GM19452 (cell line): Measurements from ENCODE around the gene LGALS3.

ENCODE experiments used
- ATAC-seq: cut with Tn5 transposase; IDR thresholded peaks from one replicate; pipeline ENCODE4 v1.9.1; 2021; ENCODE audit not compliant: unreplicated experiment

Gene LGALS3

GRCh38 chr14:55114720-55115119, 14.3 kb upstream of the LGALS3 start:
- ATAC-seq, result no peak

GRCh38 chr14:55115460-55115859, 13.6 kb upstream of the LGALS3 start:
- ATAC-seq, result no peak

- ATAC-seq, result no peak
These were observed 13.2 kb upstream of the LGALS3 start for GRCh38 chr14:55115861-55116245.

- ATAC-seq, result no peak
These were observed 12.6 kb upstream of the LGALS3 start for GRCh38 chr14:55116246-55117030.

- no peak for ATAC-seq
These were observed 11.1 kb upstream of the LGALS3 start for GRCh38 chr14:55117803-55118441.

GRCh38 chr14:55118761-55119160, 10.3 kb upstream of the LGALS3 start:
- no peak for ATAC-seq

- ATAC-seq, result no peak
These were observed 8.2 kb upstream of the LGALS3 start for GRCh38 chr14:55120571-55121495.

- no peak for ATAC-seq
These were observed 7.2 kb upstream of the LGALS3 start for GRCh38 chr14:55121628-55122439.

- no peak for ATAC-seq
These were observed 6.5 kb upstream of the LGALS3 start for GRCh38 chr14:55122440-55122986.

- ATAC-seq, result no peak
These were observed 6.0 kb upstream of the LGALS3 start for GRCh38 chr14:55123101-55123500.

GRCh38 chr14:55123852-55124639, 5.0 kb upstream of the LGALS3 start:
- no peak for ATAC-seq

- ATAC-seq, result no peak
These were observed 4.2 kb upstream of the LGALS3 start for GRCh38 chr14:55124774-55125386.

GRCh38 chr14:55125403-55125802, 3.6 kb upstream of the LGALS3 start:
- no peak for ATAC-seq

GRCh38 chr14:55126034-55126433, 3.0 kb upstream of the LGALS3 start:
- ATAC-seq, result no peak

- no peak for ATAC-seq
These were observed 2.1 kb upstream of the LGALS3 start for GRCh38 chr14:55126932-55127459.

GRCh38 chr14:55127460-55127951, 1.5 kb upstream of the LGALS3 start:
- ATAC-seq, result no peak

- ATAC-seq, result no peak
These were observed 516 bp upstream of the LGALS3 start for GRCh38 chr14:55128386-55129085.
